ENCODE data around the gene CADM4. TPM values are rescaled to one million over a fixed set of nuclear protein-coding genes. Genes with fewer than 3 reads are reported as not detected.
"Not testable (repeated sequence)": the region's sequence is repeated elsewhere in the genome, so short reads cannot be mapped to it uniquely, and the experiment has no call there.

CADM4 gene
- 9.7 TPM for total RNA-seq
- long read RNA-seq, partial matches to known transcripts = 0 of 3 reads
- long read RNA-seq, other reads (novel, unspliced or antisense) = 0 of 3 reads

DNA sequence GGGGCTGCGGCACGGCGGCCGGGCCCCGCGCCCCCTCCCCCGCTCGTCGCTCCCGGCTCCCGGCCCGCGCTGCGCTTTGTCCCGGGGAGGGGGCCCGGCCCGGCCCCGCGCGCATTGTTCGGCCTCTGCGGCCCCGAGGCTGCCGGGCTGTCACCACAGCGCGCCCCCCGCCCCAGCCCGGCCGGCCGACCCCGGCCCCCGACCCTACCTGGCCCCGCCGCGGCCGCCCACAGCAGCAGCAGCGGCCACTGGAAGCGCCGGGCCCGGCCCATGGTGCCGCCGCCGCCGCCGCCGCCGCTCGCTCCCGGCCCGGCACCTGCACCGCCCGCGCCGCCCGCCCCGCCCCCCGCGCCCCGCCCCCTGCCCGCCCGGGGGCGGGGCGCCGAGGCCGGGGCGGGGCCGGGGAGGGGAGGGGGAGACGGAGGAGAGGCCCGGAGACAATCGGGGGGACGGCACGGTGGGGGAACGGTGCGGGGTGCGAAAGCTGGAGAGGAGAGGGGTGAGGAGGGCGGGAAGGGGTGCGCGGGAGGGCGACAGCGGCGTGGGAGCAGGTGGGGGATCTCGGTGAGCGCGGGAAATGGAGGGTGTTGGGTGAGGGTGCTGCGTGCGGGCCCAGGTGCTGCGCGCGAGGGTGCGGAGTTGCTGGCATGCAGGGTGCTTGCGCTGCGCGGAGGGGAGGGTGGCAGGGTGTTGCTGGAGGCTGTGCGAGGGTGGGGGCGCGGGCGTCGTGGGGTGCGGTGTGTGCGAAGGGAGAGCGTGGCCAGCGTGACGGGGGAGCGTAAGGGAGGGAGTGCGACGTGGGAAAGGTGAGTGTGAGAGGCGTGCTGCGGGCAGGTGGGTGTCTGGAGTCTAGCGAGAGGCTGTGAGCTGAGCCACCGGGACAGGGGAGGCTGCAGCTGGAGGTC is at the start of gene CADM4:
Gene CADM4, minus strand, starts transcription at position 332 of the 905 bp plus-strand sequence. Its CDS starts 60 bp downstream, at position 272.
- ATAC-seq (peak; percentile 52), DNase-seq (ENCODE audit: missing footprints) (no peak)
- intact Hi-C loops (cut with DNase I) = no loop called here

DNA sequence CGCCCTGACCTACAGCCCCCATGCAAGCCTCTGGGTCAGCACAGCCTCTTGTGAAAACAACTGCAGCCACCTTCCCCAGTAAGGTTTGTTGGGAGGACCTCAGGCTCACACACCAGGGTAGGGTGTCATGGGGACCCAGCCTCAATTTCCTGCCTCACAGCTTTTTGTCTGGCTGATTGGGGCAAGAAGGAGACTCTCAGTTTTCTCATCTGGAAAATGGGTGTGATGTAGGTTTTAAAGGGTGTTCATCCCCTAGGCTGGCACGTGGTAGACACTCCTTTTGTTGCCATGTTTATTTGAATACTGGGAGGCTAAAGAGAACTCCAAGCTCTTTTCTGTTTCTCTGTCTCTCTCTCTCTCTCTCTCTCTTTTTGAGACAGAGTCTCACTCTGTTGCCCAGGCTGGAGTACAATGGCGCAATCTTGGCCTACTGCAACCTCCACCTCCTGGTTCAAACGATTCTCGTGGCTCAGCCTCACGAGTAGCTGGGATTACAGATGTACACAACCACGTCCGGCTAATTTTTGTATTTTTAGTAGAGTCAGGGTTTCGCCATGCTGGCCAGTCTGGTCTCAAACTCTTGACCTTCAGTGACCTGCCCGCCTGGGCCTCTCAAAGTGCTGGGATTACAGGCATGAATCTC is 48.5 kb upstream of the CADM4 start:
- intact Hi-C loops (cut with DNase I) = no loop called here
- DNase-seq (ENCODE audit: missing footprints) = no peak

GRCh38 chr19:43687660-43687997 is 48.0 kb upstream of the CADM4 start:
- intact Hi-C loops (cut with DNase I) = no loop called here
- ATAC-seq = no peak
- DNase-seq (ENCODE audit: missing footprints) = no peak

More for the DNA sequence above, 48.5 kb upstream of the CADM4 start:
- no peak for ATAC-seq

GRCh38 chr19:43684326-43684725 is 44.7 kb upstream of the CADM4 start:
- ATAC-seq (no peak), DNase-seq (ENCODE audit: missing footprints) (no peak)
- intact Hi-C loops (cut with DNase I) = no loop called here

DNA sequence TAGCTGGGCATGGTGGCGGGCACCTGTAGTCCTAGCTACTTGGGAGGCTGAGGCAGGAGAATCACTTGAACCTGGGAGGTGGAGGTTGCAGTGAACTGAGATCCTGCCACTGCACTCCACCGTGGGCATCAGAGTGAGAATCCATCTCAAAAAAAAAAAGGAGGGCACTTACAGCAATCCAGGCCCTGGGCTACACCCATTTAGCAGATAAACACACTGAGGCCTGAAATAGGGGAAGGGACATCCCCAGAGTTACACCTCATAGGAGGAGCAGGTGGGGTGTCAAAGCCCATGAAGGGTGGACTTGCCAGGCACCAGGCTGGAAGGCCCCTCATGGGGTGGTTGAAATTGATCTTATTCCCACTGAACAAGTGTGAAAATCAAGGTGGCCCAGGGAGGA is 44.3 kb upstream of the CADM4 start:
- intact Hi-C loops (cut with DNase I) = no loop called here
- DNase-seq (ENCODE audit: missing footprints) (no peak), ATAC-seq (no peak)

DNA sequence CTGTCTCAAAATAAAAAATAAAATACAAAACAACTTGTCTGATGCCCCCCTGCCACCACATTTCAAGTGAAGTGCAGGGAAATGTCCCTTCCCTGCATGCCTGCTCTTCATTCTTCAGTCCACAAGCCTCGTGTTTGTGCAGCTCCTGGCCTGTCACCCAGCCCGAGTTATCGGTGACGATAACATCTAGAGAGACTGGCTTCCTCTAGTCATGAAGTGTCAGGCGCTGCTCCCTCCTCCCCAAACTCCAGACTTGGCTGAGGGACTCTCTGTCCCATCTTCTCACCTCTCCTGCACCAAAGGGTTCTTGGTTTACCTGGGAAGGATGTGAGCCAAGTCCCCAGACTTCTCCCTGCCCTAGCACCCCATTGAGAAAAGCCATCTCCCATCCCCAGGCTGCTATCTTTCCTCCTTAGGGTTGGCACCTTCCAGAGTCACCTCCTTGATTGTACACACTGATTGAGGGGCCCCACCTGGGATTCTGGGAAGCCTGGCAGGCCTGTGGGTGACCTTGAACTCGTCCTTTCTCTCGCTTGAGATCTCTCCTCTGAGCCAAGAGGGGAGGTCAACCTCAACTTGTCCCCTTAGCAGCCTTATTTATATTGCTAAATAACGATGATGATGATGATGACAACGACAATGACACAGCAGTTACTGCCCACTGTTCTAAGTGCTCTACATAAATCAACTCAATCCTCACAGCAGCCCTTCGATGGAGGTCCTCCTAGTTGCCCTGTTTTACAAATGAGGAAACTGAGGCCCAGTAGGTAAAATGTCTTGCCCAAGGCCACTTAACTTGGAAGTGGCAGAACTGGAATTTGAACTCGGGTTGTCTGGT is 43.4 kb upstream of the CADM4 start:
- ATAC-seq = no peak
- DNase-seq (ENCODE audit: missing footprints) = no peak
- intact Hi-C loops (cut with DNase I) = no loop called here

DNA sequence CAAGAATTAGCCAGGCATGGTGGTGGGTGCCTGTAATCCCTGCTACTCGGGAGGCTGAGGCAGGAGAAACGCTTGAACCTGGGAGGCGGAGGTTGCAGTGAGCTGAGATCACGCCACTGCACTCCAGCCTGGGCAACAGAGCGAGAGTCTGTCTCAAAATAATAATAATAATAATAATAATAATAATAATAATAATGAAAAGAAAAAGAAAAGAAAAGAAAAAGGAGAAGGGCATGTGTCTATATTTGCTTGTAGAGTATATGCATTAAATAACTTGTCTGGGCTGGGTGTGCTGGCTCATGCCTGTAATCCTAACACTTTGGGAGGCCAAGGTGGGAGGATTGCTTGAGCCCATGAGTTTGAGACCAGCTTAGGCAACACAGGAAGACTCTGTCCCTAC is 42.6 kb upstream of the CADM4 start:
- intact Hi-C loops (cut with DNase I); DNase-seq (ENCODE audit: missing footprints); ATAC-seq: not testable (repeated sequence)

GRCh38 chr19:43681821-43682220 is 42.2 kb upstream of the CADM4 start:
- ATAC-seq = no peak
- intact Hi-C loops (cut with DNase I) = no loop called here
- no peak for DNase-seq (ENCODE audit: missing footprints)

DNA sequence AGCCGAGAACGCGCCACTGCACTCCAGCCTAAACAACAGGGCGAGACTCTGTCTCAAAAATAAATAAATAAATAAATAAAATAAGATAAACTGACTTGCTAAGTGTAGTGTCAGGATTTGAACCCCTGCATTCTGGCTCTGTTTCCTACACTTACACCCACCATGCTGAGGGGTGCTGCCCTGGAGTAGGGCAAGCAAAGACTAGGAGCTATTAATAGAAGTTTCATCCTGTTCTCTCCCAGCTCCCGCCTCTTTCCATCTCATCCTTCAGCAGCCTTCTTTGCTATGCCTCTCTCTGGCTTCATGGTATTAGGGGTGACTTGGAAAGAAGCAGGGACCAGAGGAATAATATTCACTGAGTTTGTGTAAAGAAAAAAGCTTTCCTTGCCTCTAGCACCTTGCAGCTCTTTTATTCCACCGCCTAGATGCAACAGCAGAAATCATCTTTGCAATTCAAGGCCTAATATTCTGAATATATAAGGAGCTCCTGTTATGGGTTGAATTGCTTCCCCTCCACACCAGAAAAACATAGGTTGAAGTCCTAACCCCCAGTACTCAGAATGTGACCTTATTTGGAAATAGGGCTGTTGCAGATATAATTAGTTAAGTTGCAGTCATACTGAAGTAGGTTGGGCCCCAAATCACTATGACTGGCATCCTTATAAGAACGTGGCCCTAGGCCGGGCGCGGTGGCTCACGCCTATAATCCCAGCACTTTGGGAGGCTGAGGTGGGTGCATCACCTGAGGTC is 39.0 kb upstream of the CADM4 start:
- DNase-seq (ENCODE audit: missing footprints) (no peak), ATAC-seq (no peak)
- intact Hi-C loops (cut with DNase I) = no loop called here

GRCh38 chr19:43675906-43676305 is 36.3 kb upstream of the CADM4 start:
- ATAC-seq = no peak
- intact Hi-C loops (cut with DNase I) = no loop called here

GRCh38 chr19:43675269-43675879 is 35.7 kb upstream of the CADM4 start:
- DNase-seq (ENCODE audit: missing footprints) = no peak
- intact Hi-C loops (cut with DNase I) = no loop called here
- no peak for ATAC-seq

More at GRCh38 chr19:43675906-43676305, 36.3 kb upstream of the CADM4 start:
- DNase-seq (ENCODE audit: missing footprints) = no peak

GRCh38 chr19:43674596-43674995 is 34.9 kb upstream of the CADM4 start:
- ATAC-seq (no peak), DNase-seq (ENCODE audit: missing footprints) (no peak)
- intact Hi-C loops (cut with DNase I) = no loop called here

DNA sequence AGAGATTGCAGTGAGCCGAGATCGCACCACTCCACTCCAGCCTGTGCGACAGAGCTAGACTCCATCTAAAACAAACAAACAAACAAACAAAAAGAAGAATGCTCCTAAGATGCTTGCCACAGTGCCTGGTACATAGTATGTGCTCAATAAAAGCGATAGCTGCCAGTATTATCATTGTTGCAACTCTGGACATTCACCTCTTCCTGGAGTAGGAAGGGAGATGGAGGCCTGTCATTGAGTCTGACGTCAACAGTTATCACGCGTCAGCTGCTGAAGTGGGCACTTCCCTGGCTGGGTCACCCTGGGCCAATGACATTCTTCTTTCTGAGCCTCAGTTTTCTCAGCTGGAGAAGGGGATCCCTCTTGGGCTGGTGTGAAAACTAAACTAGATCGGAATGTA is 34.5 kb upstream of the CADM4 start:
- no peak for ATAC-seq
- no peak for DNase-seq (ENCODE audit: missing footprints)
- intact Hi-C loops (cut with DNase I) = no loop called here

DNA sequence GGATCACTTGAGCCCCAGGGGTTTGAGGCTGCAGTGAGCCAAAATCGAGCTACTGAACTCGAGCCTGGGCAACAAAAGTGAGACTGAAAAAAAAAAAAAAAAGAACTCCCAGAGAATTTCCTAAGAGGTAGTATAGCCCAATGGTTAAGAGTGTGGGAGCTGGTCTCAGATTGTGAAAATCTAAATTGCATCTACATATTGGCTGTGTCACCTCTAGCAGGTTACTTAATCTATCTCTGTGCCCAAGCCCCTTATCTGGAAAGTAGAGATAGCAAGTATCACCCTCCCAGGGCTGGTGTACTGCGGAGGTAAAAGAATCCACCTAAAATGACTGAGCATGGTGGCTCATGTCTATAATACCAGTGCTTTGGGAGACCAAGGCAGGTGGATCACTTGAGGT is 34.0 kb upstream of the CADM4 start:
- intact Hi-C loops (cut with DNase I) = no loop called here

DNA sequence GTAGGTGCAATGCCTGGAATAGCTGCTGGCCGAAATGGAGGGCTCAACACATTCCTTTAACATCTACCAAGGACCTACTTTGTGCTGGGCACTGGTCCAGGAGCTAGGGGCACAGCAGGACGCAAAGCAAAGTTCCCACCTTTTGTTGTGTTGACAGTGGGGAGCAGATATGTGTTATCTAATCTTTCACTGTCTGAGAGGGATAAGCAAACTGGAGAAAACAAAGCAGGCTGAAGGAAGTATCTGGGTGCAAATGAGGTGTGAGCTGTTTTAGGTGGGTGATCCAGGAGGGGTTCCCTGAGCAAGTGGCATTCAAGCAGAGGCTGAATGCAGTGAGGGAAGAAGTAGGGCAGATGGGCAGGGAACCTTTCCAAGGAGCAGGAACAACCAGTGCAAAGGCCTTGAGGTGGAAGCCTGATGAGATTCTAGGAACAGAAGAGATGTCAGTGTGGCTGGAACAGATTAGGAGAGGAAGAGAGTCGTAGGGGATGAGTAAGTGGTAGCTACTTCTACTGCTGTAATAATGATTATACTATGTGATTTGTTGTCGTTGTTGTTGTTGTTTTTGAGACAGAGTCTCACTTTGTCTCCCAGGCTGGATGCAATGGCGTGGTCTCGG is 32.5 kb upstream of the CADM4 start:
- DNase-seq (ENCODE audit: missing footprints) (no peak), ATAC-seq (no peak)
- intact Hi-C loops (cut with DNase I) = no loop called here

More for the DNA sequence above, 34.0 kb upstream of the CADM4 start:
- ATAC-seq (no peak), DNase-seq (ENCODE audit: missing footprints) (no peak)

DNA sequence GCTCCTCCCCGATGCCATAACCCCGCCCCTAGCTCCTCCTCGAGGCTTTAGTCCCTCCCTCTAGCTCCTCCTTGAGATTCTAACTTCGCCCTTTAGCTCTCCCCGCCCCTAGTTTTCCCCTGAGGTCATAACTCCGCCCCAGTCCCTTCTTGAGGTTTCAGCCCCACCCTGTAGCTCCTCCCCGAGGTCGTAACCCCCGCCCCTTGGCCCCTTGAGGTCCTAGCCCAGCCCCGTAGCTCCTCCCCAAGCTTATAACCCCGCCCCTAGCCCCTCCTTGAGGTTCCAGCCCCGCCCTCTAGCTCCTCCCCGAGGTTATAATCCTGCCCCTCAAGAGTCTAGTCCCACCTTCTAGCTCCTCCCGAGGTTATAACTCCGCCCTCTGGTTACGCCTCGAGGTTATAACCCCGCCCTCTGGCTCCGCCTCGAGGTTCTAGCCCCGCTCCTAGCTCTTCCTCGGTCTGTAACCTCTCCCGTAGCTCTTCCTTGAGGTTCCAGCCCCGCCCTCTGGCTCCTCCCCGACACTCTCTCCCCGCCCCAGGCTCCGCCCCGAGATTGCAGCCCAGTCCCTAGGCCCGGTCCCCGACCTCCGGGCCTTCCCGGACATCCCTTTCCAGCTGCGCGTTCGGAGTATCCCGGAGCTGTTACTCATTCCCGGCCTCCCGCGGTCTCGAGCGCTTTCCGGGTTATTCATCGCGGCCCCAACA is 28.9 kb upstream of the CADM4 start:
- peak; percentile 99 for DNase-seq (ENCODE audit: missing footprints)
- ATAC-seq = peak; percentile 94
- intact Hi-C loops (cut with DNase I) = loop anchor here (2.0 to 5.0 kb wide), 2 partner anchors 86 to 136 kb away; partner anchors contain the start of genes SMG9 and ZNF575

DNA sequence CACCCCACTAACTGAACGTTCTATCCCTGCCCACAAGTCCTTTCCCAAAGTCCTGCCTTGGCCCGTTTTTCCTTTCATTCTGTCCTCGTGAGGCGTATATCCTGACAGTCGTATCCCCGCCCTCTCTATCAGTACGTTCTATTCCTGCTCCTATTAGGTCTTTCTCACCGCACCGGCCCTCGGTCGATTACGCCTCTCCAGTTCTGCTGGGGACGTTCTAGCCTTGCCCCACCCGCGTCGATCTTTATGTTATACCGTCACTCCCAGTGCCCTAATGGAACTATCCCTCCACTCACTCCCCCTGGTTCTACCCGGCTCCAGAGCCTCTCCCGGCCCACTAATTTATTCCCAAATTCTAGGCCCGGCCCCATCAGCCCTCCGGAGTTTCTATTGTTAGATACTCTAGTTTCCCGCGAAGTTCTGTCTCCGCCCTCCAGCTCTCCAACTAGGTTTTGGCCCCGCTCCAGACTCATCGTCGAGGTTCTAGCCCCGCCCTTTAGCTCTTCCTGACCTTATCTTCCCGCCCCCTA is 28.3 kb upstream of the CADM4 start:
- DNase-seq (ENCODE audit: missing footprints) = no peak
- no peak for ATAC-seq
- intact Hi-C loops (cut with DNase I) = loop anchor here (2.0 to 5.0 kb wide), 2 partner anchors 87 to 136 kb away; partner anchors contain the start of genes SMG9 and ZNF575
